GM19023 (cell line): Measurements from ENCODE around the gene MED1.

Experiments
- ATAC-seq: cut with Tn5 transposase; IDR thresholded peaks from one replicate; pipeline ENCODE4 v1.9.1; 2021; ENCODE audit warnings: mild to moderate bottlenecking, moderate library complexity; ENCODE audit not compliant: unreplicated experiment

Gene MED1

GRCh38 chr17:39365872-39366271, 85.2 kb downstream of the MED1 start:
- no peak for ATAC-seq

- ATAC-seq = no peak
Measured at GRCh38 chr17:39365242-39365641, 85.8 kb downstream of the MED1 start.

- no peak for ATAC-seq
Measured at GRCh38 chr17:39364236-39365025, 86.6 kb downstream of the MED1 start.

DNA sequence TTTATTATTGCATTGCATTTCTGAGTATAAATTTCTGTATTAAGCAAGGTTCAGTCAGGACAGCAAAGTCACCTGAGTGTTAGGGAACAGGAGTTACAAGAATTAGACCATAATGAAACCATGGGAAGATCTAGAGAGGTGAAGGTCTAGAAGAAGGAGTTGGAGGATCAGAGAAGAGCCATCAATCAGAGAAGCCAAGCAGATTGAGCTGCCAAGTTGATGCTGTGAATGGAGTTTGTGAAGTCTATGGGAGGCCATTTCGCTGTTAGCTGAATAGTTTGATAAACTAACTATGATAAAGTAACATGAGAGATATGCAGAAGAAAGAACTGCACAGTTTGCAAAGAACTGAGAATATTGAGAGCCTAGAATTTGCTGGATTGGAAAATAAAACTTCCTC, 90.0 kb downstream of the MED1 start:
- ATAC-seq = no peak

DNA sequence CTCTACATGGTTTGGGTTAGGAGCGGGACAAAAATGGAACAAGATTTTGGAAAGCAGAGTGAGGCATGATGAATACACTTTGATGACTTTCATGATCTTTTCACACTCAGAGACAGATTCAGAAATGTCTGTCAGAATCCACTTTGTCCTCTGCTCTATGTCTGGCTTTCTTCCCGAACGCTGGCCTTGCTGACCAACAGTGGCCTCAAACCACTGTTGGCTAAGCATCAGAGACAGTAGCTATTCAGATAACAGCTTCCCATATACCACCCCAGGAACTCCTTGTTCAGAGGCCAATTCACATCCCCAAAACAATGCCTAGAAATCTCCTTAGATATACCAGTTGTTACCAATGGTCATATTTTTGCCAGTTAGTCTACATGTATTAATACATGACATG, 90.5 kb downstream of the MED1 start:
- no peak for ATAC-seq

DNA sequence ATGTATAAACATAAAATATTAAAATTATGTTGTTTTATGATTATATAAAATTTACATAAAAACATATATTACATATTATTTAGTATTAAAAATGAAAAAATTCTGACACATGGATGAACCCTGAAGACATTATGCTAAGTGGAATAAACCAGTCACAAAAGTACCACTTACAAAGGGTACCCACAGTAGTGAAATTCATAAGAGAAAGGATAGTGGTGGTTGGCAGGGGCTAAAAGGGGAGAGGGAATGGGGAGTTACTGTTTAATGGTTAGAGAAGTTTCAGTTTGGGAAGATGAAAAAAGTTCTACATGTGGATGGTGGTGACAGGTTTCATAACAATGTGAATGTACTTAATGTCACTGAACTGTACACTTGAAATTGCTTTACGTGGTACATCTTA, 91.1 kb downstream of the MED1 start:
- no peak for ATAC-seq

- no peak for ATAC-seq
Measured at GRCh38 chr17:39357986-39358385, 93.1 kb downstream of the MED1 start.

DNA sequence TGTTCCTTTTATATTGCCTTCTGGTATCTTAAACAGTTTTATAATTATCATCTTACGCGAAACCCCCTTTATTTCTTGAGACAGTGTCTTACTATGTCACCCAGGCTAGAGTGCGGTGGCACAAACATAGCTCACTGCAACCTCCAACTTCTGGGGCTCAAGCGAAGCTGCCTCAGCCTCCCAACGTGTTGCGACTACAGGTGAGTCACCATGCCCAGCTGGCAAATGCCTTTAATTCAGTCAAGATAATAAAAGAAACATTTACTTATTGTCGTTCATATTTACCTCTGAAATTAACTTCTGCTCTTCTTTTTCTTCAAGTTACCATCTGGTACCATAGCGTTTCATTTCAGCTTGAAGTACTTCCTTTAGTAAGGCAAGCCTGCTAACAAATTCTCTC, 93.6 kb downstream of the MED1 start:
- ATAC-seq = no peak
